Measurements from ENCODE around the gene SERTAD3.

SERTAD3 gene

GRCh38 chr19:40398417-40399131 is 45.6 kb downstream of the SERTAD3 start:
- Histone ChIP-seq H3K27me3 (replicated peaks; ENCODE audit: control insufficient read depth, insufficient read depth, low read length) (no peaks in the 10 kb centered on the region), H3K4me1 (ENCODE audit: control insufficient read depth, insufficient read depth, low read length) (peaks cover 9% of the 10 kb centered on the region), H3K36me3 (ENCODE audit: control insufficient read depth, insufficient read depth, low read length, severe bottlenecking) (no peaks in the 10 kb centered on the region), H3K4me3 (ENCODE audit: low read length) (no peak overlapping the region), H3K9ac (ENCODE audit: low read length) (no peak overlapping the region), H3K9me3 (ENCODE audit: control insufficient read depth, low read length) (no peaks in the 10 kb centered on the region)
- no peak for DNase-seq (ENCODE audit: low read depth)

- H3K36me3 ChIP-seq (ENCODE audit: control insufficient read depth, insufficient read depth, low read length, severe bottlenecking) = no peaks in the 10 kb centered on the region
- H3K9ac ChIP-seq (ENCODE audit: low read length) = no peak overlapping the region
- DNase-seq (ENCODE audit: low read depth) = no peak
- H3K4me1 ChIP-seq (ENCODE audit: control insufficient read depth, insufficient read depth, low read length) = peaks cover 5% of the 10 kb centered on the region
- H3K27me3 ChIP-seq (replicated peaks; ENCODE audit: control insufficient read depth, insufficient read depth, low read length) = no peaks in the 10 kb centered on the region
- no peaks in the 10 kb centered on the region for H3K9me3 ChIP-seq (ENCODE audit: control insufficient read depth, low read length)
- no peak overlapping the region for H3K4me3 ChIP-seq (ENCODE audit: low read length)
Observed at GRCh38 chr19:40397568-40397906, 46.6 kb downstream of the SERTAD3 start.

GRCh38 chr19:40396886-40397567 is 47.1 kb downstream of the SERTAD3 start:
- H3K27me3 ChIP-seq (replicated peaks; ENCODE audit: control insufficient read depth, insufficient read depth, low read length) = no peaks in the 10 kb centered on the region
- peaks cover 5% of the 10 kb centered on the region for H3K4me1 ChIP-seq (ENCODE audit: control insufficient read depth, insufficient read depth, low read length)
- no peaks in the 10 kb centered on the region for H3K36me3 ChIP-seq (ENCODE audit: control insufficient read depth, insufficient read depth, low read length, severe bottlenecking)
- no peaks in the 10 kb centered on the region for H3K9me3 ChIP-seq (ENCODE audit: control insufficient read depth, low read length)
- no peak for DNase-seq (ENCODE audit: low read depth)
- no peak overlapping the region for H3K4me3 ChIP-seq (ENCODE audit: low read length)
- no peak overlapping the region for H3K9ac ChIP-seq (ENCODE audit: low read length)

DNA sequence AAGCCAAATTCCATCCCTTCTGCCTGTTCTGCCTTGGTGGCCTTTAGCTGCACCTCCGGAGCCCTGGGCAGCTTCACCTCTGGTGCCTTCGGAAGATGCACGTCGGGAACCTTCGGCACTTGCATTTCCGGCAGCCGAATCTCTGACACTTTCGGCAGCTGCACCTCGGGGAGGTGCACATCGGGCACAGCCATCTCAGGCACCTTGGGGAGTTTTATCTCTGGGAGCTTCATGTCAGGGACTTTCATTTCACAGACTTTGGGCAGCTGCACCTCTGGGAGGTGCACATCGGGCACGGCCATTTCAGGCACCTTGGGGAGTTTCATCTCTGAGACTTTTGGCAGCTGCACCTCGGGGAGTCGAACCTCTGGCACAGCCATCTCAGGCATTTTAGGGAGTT is 48.2 kb downstream of the SERTAD3 start:
- H3K9ac ChIP-seq (ENCODE audit: low read length) = no peak overlapping the region
- no peak for DNase-seq (ENCODE audit: low read depth)
- H3K27me3 ChIP-seq (replicated peaks; ENCODE audit: control insufficient read depth, insufficient read depth, low read length) = no peaks in the 10 kb centered on the region
- H3K9me3 ChIP-seq (ENCODE audit: control insufficient read depth, low read length) = no peaks in the 10 kb centered on the region
- H3K36me3 ChIP-seq (ENCODE audit: control insufficient read depth, insufficient read depth, low read length, severe bottlenecking) = no peaks in the 10 kb centered on the region
- H3K4me3 ChIP-seq (ENCODE audit: low read length) = no peak overlapping the region
- peaks cover 5% of the 10 kb centered on the region for H3K4me1 ChIP-seq (ENCODE audit: control insufficient read depth, insufficient read depth, low read length)

- H3K27me3 ChIP-seq (replicated peaks; ENCODE audit: control insufficient read depth, insufficient read depth, low read length) = no peaks in the 10 kb centered on the region
- no peak for DNase-seq (ENCODE audit: low read depth)
- H3K9ac ChIP-seq (ENCODE audit: low read length) = no peak overlapping the region
- no peaks in the 10 kb centered on the region for H3K36me3 ChIP-seq (ENCODE audit: control insufficient read depth, insufficient read depth, low read length, severe bottlenecking)
- H3K9me3 ChIP-seq (ENCODE audit: control insufficient read depth, low read length) = no peaks in the 10 kb centered on the region
- no peak overlapping the region for H3K4me3 ChIP-seq (ENCODE audit: low read length)
- H3K4me1 ChIP-seq (ENCODE audit: control insufficient read depth, insufficient read depth, low read length) = no peaks in the 10 kb centered on the region
Observed at GRCh38 chr19:40394816-40395210, 49.3 kb downstream of the SERTAD3 start.

DNA sequence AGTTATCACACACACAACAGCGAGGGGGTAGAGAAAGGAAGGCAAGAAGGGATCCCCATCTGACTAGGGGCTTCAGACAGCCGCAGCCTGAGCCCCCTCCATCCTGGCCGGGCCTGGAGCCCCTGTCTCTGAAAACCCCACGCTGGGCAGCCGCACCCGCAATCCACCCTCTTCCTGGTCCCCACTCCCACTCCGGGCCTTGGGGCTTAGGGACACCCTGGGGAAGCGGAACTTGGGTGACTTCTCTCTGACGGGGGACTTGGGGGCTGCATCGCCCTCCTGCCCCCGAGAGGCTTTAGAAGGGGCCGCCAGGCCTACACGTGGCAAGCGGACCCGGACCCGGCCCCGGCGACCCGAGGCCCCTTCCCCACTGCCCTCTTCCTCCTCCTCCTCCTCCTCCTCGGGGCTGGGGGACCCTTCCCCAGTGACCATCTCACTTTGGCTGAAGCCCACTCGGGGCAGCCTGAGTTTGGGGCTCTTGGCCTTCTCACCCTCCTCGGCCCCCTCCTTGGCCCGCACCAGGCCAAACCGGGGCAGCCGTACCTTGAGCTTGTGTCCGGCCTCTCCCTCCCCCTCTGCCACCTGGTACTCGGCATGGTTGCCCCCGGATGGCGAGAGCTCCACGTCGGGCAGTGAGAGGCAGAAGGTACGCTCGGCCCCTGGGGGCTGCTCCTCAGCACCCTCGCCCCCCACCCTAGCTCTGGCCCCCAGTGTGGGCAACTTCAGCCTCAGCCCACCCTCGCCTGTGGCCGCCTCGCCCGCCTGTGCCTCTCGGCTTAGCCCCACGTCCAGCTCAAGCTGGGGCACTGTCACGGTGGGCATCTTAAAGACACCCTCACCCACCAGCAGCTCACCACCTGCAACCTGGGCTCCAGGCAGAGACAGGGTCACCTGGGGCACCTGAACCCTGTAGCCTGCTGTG is 50.0 kb downstream of the SERTAD3 start:
- DNase-seq (ENCODE audit: low read depth) = no peak
- no peaks in the 10 kb centered on the region for H3K9me3 ChIP-seq (ENCODE audit: control insufficient read depth, low read length)
- no peaks in the 10 kb centered on the region for H3K27me3 ChIP-seq (replicated peaks; ENCODE audit: control insufficient read depth, insufficient read depth, low read length)
- no peaks in the 10 kb centered on the region for H3K36me3 ChIP-seq (ENCODE audit: control insufficient read depth, insufficient read depth, low read length, severe bottlenecking)
- no peak overlapping the region for H3K9ac ChIP-seq (ENCODE audit: low read length)
- H3K4me1 ChIP-seq (ENCODE audit: control insufficient read depth, insufficient read depth, low read length) = no peaks in the 10 kb centered on the region
- H3K4me3 ChIP-seq (ENCODE audit: low read length) = no peak overlapping the region

DNA sequence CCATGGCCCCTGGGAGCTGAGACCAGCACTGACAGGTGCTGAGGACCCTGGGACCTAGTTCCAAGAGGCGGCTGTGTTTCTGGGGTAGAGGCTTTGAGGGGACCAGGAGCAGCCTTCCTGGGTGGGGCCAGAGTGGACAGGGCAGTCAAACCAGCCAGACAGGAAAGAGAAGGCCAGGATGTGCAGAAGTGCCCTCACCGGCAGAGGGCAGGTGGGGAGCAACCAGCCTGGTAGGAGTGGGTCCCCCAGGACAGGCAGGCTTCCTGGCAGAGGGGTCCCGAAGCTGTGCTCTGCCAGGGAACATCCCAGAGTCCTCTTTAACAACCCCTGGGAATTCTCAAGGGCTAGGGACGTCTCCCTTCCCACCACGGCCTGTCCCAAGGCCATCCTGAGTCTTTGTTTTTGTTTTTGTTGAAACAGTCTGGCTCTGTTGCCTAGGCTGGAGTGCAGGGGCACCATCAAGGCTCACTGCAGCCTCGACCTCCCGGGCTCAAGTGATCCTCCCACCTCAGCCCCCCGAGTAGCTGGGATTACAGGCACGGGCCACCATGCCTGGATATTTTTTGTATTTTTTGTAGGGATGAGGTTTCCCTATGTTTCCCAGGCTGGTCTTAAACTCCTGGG is 51.1 kb downstream of the SERTAD3 start:
- Histone ChIP-seq H3K36me3 (ENCODE audit: control insufficient read depth, insufficient read depth, low read length, severe bottlenecking) (no peaks in the 10 kb centered on the region), H3K27me3 (replicated peaks; ENCODE audit: control insufficient read depth, insufficient read depth, low read length) (no peaks in the 10 kb centered on the region), H3K9me3 (ENCODE audit: control insufficient read depth, low read length) (no peaks in the 10 kb centered on the region), H3K4me3 (ENCODE audit: low read length) (no peak overlapping the region), H3K4me1 (ENCODE audit: control insufficient read depth, insufficient read depth, low read length) (no peaks in the 10 kb centered on the region), H3K9ac (ENCODE audit: low read length) (no peak overlapping the region)
- DNase-seq (ENCODE audit: low read depth) = no peak

GRCh38 chr19:40392123-40392522 is 52.0 kb downstream of the SERTAD3 start:
- Histone ChIP-seq H3K4me1 (ENCODE audit: control insufficient read depth, insufficient read depth, low read length) (no peaks in the 10 kb centered on the region), H3K36me3 (ENCODE audit: control insufficient read depth, insufficient read depth, low read length, severe bottlenecking) (no peaks in the 10 kb centered on the region), H3K9me3 (ENCODE audit: control insufficient read depth, low read length) (no peaks in the 10 kb centered on the region), H3K27me3 (replicated peaks; ENCODE audit: control insufficient read depth, insufficient read depth, low read length) (no peaks in the 10 kb centered on the region), H3K9ac (ENCODE audit: low read length) (no peak overlapping the region), H3K4me3 (ENCODE audit: low read length) (no peak overlapping the region)
- no peak for DNase-seq (ENCODE audit: low read depth)
